Brain pericyte (primary cell): Measurements from ENCODE around the gene SNRNP27.

ENCODE experiments used
- DNase-seq: peaks from one replicate; pipeline ENCODE4 v3.0.0-alpha.2; 2012; ENCODE audit warnings: low read depth, low spot score

Gene SNRNP27

GRCh38 chr2:69916106-69916505, 22.4 kb downstream of the SNRNP27 start:
- no peak for DNase-seq

DNA sequence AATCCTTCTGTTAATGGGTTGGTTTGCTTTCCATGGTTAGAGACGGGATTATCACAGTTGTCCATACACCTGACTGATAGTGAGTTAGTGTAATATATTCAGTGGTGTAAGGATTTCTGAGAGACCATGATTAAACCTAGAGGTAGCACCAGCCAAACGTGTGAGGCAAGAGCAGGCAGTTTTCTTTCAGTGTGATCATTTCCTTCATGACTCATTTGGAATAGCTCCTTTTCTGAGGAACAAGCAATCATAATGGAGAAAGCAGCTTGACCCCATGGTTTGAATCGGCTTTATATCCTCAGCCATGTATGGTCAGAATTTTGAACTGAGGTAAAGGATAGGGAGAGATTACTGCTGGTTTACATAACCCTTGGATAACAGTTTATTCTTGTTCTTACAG, 24.1 kb downstream of the SNRNP27 start:
- no peak for DNase-seq

- DNase-seq, result no peak
Observed at GRCh38 chr2:69918401-69918800, 24.6 kb downstream of the SNRNP27 start.

GRCh38 chr2:69923116-69923515, 29.4 kb downstream of the SNRNP27 start:
- DNase-seq, result no peak

GRCh38 chr2:69926849-69927515, 33.2 kb downstream of the SNRNP27 start:
- no peak for DNase-seq

DNA sequence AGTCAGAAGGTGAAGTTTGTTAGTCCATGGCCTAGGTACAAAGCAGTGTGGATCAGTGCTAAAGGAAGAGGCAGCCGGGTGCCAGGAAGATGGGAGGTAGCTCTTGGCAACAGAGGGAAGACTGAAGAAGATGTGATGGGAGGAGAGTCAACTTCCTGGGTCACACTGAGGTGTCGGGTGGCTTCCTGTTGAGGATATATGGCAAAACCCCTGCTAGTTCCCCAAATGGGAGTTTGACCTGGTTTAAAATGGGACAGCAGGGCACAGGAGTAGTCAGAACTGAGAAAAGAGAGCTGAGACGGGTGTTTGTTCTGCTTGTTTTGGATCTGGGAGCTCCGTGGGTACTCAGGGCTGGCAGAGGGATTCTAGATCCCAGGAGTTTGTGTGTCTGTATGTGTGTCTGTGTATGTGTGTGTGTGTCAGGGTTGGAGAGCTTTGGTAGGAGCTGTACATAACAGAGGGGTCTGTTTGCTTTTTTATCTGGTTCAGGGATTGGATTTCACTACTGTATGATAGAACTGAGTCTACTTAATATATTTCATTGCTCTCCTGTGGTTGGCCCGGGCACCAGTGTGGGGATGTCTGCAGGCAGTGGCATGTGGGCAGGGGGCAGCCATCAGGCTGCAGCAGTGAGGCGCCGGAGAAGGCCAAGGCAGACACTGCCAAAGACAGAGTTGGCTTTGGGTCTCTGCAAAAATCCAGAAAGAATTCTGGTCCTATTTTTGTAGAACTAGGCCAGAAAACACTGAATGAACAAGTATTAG, 38.3 kb downstream of the SNRNP27 start:
- no peak for DNase-seq

DNA sequence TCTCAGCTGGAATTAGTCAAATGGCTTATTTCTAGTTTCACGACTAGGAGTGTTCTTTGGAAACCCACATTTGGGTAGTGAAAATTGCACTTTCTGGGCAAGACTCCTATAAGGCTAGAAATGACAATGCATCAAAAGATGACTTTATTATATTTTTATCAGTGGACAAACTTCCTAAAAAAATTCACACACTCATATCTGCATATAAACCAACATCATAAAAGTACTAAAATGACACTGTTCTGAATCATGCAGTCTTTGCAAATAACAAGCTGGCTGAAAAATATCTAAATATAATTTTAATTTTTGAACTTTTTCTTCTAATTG, 38.8 kb downstream of the SNRNP27 start:
- no peak for DNase-seq

- no peak for DNase-seq
Observed at GRCh38 chr2:69933254-69933828, 39.6 kb downstream of the SNRNP27 start.

- DNase-seq, result no peak
Observed at GRCh38 chr2:69933839-69934613, 40.3 kb downstream of the SNRNP27 start.

DNA sequence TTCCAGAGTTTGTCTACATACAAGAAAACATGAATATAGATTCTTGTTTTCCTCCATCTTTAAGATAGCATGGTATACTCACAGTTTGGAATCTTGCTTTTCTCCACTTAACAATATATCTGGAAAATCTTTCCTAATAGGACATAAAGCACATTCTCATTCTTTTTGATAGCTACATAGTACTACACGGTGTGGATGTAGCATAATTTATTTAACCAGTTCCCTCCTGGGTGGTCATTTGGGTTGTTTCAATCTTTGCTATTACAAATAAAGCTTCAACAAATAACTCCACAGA, 40.8 kb downstream of the SNRNP27 start:
- no peak for DNase-seq

DNA sequence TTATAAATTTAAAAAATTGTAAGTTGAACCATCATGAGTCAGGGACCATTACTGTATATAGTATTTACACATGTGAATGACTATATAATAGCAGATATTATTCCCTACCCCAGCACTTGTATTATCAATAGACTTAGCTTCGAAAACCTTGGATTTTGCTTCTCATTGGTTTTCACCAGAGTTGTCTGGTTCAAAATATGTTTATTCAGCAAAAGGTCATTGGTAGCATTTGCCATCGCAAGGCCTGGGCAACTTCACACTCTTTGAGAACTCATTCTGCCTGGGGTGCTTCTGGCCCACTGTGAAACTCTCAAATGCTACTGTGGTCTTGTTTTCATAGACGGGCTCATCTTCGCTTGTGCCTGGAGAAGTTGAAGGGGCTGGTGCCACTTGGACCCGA, 41.3 kb downstream of the SNRNP27 start:
- no peak for DNase-seq

GRCh38 chr2:69936906-69937305, 43.1 kb downstream of the SNRNP27 start:
- no peak for DNase-seq

GRCh38 chr2:69937968-69938367, 44.2 kb downstream of the SNRNP27 start:
- DNase-seq, result no peak

- no peak for DNase-seq
Observed at GRCh38 chr2:69939722-69940121, 46.0 kb downstream of the SNRNP27 start.

- DNase-seq, result no peak
Observed at GRCh38 chr2:69940691-69941090, 46.9 kb downstream of the SNRNP27 start.

- no peak for DNase-seq
Observed at GRCh38 chr2:69943000-69943842, 49.5 kb downstream of the SNRNP27 start.

DNA sequence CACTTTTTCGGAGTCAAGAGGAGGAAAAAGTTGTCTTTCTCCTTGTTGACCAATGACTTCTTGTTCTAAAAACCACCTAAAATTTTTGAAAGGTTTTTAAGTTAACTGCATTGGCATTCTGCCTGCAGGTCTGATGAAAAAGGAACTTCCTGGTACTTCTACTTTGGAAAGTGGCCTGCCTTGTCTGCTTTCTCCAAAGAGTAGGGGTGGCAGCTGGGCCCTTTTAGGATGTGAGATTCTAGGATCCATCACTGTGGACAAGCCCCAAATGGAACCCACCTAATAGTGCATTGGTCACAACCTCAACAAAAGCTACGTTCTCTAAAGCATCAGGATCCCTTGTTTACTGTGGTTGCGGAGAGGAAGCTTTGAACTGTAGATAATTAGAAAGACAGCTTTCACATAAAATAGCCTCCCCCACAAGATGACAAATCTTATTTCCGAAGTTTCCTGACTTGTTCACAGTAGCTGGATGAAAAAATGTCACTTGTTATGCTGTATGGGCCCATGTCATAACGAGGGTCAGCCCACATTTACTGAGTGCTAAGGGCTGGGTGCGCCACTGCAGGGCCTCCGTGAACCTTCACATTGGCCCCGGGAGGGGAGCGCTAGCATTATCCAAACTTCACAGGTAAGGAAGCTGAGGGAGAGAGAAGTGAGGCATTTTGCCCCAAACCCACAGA, 50.2 kb downstream of the SNRNP27 start:
- no peak for DNase-seq

GRCh38 chr2:69944756-69945155, 51.0 kb downstream of the SNRNP27 start:
- no peak for DNase-seq

- DNase-seq, result no peak
Observed at GRCh38 chr2:69945441-69945840, 51.7 kb downstream of the SNRNP27 start.

GRCh38 chr2:69945941-69946340, 52.2 kb downstream of the SNRNP27 start:
- DNase-seq, result no peak
